ENCODE measurements around the gene AGAP2. TPM values are rescaled to one million over a fixed set of nuclear protein-coding genes. Genes with fewer than 3 reads are reported as not detected.
A peak's percentile ranks its signal among the peaks of the same experiment; 100 is the strongest.

Gene AGAP2
- total RNA-seq, 2 donors from 2014 or later: 0.33 to 1.0 TPM

- TF ChIP-seq CTCF (IDR thresholded peaks at IDR 0.05): no peak
- TF ChIP-seq POLR2A (IDR thresholded peaks at IDR 0.05): peak in 1 of 3 donors; percentile 9
- peaks cover 38% of the 10 kb centered on the region for H3K4me1 ChIP-seq
- H3K27me3 ChIP-seq: no peaks in the 10 kb centered on the region
- peaks cover 0 to 6% of the 10 kb centered on the region in 2 donors for H3K36me3 ChIP-seq (replicated peaks in 1 of 2; ENCODE audit: insufficient read depth in 1 of 2, low read depth in 2 of 2)
- H3K27ac ChIP-seq: peak overlapping the region in 1 of 4 donors; percentile 44
- 2 to 6% methylated on average over 14 to 40 of the region's 40 CpGs for WGBS, 2 donors
- no peaks in the 10 kb centered on the region for H3K9me3 ChIP-seq
- ATAC-seq (peak; percentile 22), DNase-seq (peak in 2 of 4 donors; percentile 38)
- intact Hi-C loops (cut with DNase I): no loop called here
- peak overlapping the region; percentile 16 to 19 for H3K4me3 ChIP-seq
These were observed 27.3 kb upstream of the AGAP2 start for GRCh38 chr12:57765698-57766463.

- no peaks in the 10 kb centered on the region for H3K9me3 ChIP-seq
- H3K27me3 ChIP-seq: no peaks in the 10 kb centered on the region
- TF ChIP-seq CTCF (IDR thresholded peaks at IDR 0.05): peak in 4 of 7 experiments; percentile 5 to 16 (median 14)
- peak; percentile 7 to 28 (median 18) for TF ChIP-seq POLR2A (IDR thresholded peaks at IDR 0.05)
- H3K27ac ChIP-seq: peak overlapping the region; percentile 44 to 82 (median 64)
- peaks cover 0 to 3% of the 10 kb centered on the region in 2 donors for H3K36me3 ChIP-seq (replicated peaks in 1 of 2; ENCODE audit: insufficient read depth in 1 of 2, low read depth in 2 of 2)
- 0 to 3% methylated on average over 12 to 54 of the region's 60 CpGs for WGBS, 2 donors
- DNase-seq: peak; percentile 42 to 54 (median 48)
- intact Hi-C loops (cut with DNase I): no loop called here
- H3K4me3 ChIP-seq: peak overlapping the region; percentile 16 to 19
- ATAC-seq: peak; percentile 51
- H3K4me1 ChIP-seq: peaks cover 32% of the 10 kb centered on the region
These were observed 26.6 kb upstream of the AGAP2 start for GRCh38 chr12:57765003-57765697.

- intact Hi-C loops (cut with DNase I): no loop called here
- no peaks in the 10 kb centered on the region for H3K27me3 ChIP-seq
- H3K27ac ChIP-seq: peak overlapping the region; percentile 44 to 82 (median 64)
- peak; percentile 80 to 84 (median 82) for DNase-seq
- TF ChIP-seq POLR2A (IDR thresholded peaks at IDR 0.05) (peak; percentile 56 to 89 (median 85)), CTCF (IDR thresholded peaks at IDR 0.05) (no peak)
- peak; percentile 87 for ATAC-seq
- H3K36me3 ChIP-seq (replicated peaks in 1 of 2; ENCODE audit: insufficient read depth in 1 of 2, low read depth in 2 of 2): no peaks in the 10 kb centered on the region
- H3K4me3 ChIP-seq: peak overlapping the region in 1 of 2 donors; percentile 16
- peaks cover 32% of the 10 kb centered on the region for H3K4me1 ChIP-seq
- WGBS, 2 donors: 2 to 8% methylated on average over 12 to 17 of the region's 17 CpGs
- no peaks in the 10 kb centered on the region for H3K9me3 ChIP-seq
These were observed 26.1 kb upstream of the AGAP2 start for GRCh38 chr12:57764662-57765002.

- intact Hi-C loops (cut with DNase I): no loop called here
- WGBS, 2 donors: 65 to 68% methylated on average over 6 of the region's 6 CpGs
- TF ChIP-seq CTCF (IDR thresholded peaks at IDR 0.05) (no peak), POLR2A (IDR thresholded peaks at IDR 0.05) (no peak)
- ATAC-seq: no peak
- H3K4me1 ChIP-seq: peaks cover 32% of the 10 kb centered on the region
- H3K27me3 ChIP-seq: no peaks in the 10 kb centered on the region
- DNase-seq: no peak
- no peak overlapping the region for H3K4me3 ChIP-seq
- H3K36me3 ChIP-seq (replicated peaks in 1 of 2; ENCODE audit: insufficient read depth in 1 of 2, low read depth in 2 of 2): no peaks in the 10 kb centered on the region
- H3K9me3 ChIP-seq: no peaks in the 10 kb centered on the region
- H3K27ac ChIP-seq: peak overlapping the region; percentile 44 to 82 (median 64)
These were observed 25.5 kb upstream of the AGAP2 start for GRCh38 chr12:57763881-57764661.
